ENCODE data around the gene OSGEPL1.
"Not testable (repeated sequence)": the region's sequence is repeated elsewhere in the genome, so short reads cannot be mapped to it uniquely, and the experiment has no call there.

Gene OSGEPL1

DNA sequence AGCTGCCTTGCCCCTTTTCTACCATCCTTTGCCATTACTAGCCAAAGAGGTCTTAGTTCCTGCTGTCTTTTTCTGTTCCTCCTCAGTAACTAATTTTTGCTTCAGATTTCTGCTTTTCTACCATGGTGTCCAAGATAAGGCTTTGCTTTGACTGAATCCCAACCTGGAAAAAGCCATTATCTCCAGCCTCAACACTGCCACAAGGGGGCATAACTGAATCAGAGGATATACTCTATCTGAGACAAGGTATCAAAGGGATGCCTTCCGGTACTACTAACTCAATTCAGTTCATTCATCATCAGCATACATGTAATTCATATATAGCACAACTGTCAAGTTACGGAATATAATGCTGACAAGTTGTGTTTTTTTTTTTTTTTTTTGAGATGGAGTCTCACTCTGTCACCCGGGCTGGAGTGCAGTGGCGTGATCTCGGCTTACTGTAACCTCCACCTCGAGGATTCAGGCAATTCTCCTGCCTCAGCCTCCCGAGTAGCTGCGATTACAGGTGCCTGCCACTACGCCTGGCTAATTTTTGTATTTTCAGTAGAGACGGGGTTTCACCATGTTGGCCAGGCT, 11.4 kb downstream of the OSGEPL1 start:
- DNase-seq (ENCODE audit: low read depth), result no peak

GRCh38 chr2:189729430-189729829, 33.2 kb downstream of the OSGEPL1 start:
- no peak for DNase-seq (ENCODE audit: low read depth)

- DNase-seq (ENCODE audit: low read depth), result no peak
Measured at GRCh38 chr2:189726849-189727248, 35.7 kb downstream of the OSGEPL1 start.

DNA sequence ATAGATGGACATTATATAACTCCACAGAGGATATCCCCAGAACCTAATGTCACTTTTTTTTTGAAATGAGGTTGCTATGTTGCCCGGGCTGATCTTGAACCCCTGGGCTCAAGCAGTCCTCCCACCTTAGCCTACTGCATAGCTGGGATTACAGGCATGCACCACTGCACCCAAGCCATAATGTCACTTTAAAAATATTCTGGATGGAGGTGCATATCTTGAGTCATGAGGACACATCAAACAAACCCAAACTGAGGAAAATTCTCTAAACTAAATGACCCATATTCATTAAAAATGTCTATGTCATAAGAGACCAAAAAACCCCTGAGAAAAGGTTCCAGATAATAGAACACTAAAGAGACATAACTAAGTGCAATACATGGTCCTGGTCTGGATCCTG, 36.3 kb downstream of the OSGEPL1 start:
- no peak for DNase-seq (ENCODE audit: low read depth)

GRCh38 chr2:189723192-189723591, 39.4 kb downstream of the OSGEPL1 start:
- DNase-seq (ENCODE audit: low read depth), result no peak

DNA sequence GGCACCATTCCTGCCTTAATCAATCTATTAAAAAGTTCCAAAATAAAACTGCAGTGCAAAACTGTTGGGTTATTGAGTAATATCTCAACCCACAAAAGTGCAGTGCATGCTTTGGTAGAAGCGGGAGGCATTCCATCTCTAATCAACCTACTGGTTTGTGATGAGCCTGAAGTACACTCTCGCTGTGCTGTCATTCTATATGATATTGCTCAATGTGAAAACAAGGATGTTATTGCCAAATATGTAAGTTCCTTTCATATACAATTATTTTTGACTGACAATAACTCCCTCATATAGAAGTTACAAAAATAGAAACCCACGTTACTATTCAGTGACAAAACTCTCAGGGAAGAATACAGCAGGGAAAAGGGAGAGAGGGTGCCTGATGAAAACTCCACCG, 43.0 kb downstream of the OSGEPL1 start:
- no peak for DNase-seq (ENCODE audit: low read depth)

DNA sequence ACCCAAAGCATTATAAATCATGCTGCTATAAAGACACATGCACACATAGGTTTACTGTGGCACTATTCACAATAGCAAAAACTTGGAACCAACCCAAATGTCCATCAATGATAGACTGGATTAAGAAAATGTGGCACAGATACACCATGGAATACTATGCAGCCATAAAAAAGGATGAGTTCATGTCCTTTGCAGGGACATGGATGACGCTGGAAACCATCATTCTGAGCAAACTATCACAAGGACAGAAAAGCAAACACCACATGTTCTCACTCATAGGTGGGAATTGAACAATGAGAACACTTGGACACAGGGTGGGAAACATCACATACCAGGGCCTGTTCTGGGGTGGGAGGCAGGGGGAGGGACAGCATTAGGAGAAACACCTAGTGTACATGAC, 45.0 kb downstream of the OSGEPL1 start:
- DNase-seq (ENCODE audit: low read depth), result not testable (repeated sequence)

DNA sequence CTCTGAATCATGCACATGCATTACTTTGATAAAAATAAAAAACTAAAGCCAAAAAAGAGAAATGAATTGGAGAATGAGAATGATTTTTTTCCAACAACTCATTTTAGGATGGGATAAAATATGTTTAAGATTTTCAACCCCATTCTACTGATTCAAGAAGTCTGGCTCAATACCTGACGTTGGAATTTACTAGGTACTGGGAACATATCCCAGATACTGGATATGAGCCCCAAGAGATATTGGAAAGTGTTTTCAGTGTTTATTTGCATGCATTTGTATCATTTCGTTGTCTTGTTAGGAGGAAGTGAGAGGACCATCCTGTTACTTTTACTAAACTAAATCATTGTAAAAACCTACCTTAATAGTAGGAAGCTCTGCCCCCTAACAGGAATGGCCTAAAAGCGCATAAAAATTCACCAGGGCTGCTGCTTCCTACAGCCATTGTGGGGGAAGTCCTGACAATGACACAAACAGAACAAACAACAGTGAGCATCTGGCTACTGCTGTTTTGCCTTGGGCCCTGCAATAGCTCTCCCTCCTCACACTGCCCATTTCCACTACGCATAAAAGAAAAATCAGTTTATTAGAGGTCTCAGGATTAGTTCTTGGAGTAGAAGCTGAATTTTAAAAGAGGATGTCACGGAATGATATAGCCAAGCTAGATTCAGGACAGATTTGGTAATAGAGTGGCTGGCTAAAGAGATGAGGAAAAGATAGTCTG, 52.9 kb downstream of the OSGEPL1 start:
- DNase-seq (ENCODE audit: low read depth), result no peak

- DNase-seq (ENCODE audit: low read depth), result no peak
Measured at GRCh38 chr2:189702071-189702470, 60.5 kb downstream of the OSGEPL1 start.

- no peak for DNase-seq (ENCODE audit: low read depth)
Measured at GRCh38 chr2:189700681-189701080, 61.9 kb downstream of the OSGEPL1 start.

DNA sequence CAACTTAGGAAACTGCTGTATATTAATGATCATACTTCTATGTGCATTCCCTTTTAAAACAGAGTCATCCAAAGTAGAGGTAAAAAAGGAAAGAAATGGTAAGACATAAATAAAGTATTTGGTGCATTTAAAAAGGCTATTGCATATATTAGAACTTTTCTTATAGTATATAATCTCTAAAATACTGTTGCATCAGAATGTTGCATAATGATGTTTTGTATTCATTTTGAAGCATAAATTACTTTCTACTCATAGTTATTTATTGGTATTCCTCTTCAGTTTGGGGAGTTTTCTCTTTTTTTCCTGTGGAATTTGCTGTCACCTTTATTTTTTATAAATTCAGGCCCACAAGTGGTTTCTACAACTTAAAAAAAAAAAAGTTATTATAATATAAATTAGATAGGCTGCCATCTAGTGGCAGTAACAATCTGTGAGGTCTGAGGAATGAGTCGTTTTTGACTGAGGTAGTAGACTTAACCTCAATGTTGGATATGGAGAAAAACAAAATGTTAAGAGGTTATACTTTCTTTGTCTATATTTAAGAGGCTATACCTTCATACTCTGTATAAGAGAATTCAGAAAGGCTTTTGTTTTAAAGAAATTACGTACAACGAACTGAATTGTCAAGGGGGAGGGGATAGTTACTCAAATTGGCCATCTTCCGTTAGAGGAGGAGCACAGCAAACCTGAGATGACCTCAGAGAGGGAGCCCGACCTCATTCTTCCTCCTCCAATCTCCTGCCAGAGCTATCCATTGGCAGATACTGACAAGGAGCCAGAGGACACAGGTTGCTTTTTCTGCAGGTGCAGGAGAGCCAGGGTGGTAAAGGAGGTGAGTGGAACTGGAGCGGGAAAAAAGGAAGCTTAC, 64.3 kb downstream of the OSGEPL1 start:
- no peak for DNase-seq (ENCODE audit: low read depth)
